ENCODE data around the gene MTHFR. TPM values are rescaled to one million over a fixed set of nuclear protein-coding genes. Genes with fewer than 3 reads are reported as not detected.
A peak's percentile ranks its signal among the peaks of the same experiment; 100 is the strongest.

The MTHFR gene
- total RNA-seq, 1 donor: 32.6 TPM

DNA sequence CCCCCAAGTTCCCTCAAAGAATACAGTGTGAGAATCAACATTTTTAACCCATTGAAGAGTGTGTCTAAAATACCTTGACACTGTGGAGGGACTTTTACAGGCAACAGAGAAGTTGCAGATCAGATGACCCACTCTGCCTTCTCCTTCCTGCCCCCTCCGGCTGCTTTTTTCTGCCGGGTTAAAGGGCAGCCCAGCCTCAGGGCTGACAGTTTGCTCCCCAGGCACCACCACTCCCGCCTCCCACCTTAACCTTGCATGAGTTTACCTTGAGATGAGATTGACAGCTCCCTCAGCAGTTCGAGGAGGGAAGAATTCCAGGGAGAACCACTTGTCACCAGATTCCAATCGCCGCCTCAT, 3.2 kb downstream of the MTHFR start:
- Histone ChIP-seq H3K9me3 (ENCODE audit: low read depth, low read length) (no peaks in the 10 kb centered on the region), H3K4me2 (ENCODE audit: insufficient read depth, low read length) (peak overlapping the region; percentile 98), H3K4me3 (ENCODE audit: insufficient read depth, low read length) (peak overlapping the region; percentile 77), H3K27ac (ENCODE audit: low read depth, low read length) (peak overlapping the region; percentile 26), H4K20me1 (ENCODE audit: insufficient read depth, low read length) (peaks cover 5% of the 10 kb centered on the region), H3K79me2 (ENCODE audit: insufficient read depth, low read length) (peaks cover 38% of the 10 kb centered on the region), H2AFZ (ENCODE audit: low read length) (peak overlapping the region; percentile 89), H3K36me3 (ENCODE audit: insufficient read depth, low read length) (peaks cover 12% of the 10 kb centered on the region), H3K27me3 (ENCODE audit: insufficient read depth, low read length) (no peaks in the 10 kb centered on the region), H3K4me1 (ENCODE audit: insufficient read depth, low read length) (peaks cover 45% of the 10 kb centered on the region)
- DNase-seq (ENCODE audit: insufficient read length, low spot score, missing footprints): no peak
- TF ChIP-seq, protein P1, sequence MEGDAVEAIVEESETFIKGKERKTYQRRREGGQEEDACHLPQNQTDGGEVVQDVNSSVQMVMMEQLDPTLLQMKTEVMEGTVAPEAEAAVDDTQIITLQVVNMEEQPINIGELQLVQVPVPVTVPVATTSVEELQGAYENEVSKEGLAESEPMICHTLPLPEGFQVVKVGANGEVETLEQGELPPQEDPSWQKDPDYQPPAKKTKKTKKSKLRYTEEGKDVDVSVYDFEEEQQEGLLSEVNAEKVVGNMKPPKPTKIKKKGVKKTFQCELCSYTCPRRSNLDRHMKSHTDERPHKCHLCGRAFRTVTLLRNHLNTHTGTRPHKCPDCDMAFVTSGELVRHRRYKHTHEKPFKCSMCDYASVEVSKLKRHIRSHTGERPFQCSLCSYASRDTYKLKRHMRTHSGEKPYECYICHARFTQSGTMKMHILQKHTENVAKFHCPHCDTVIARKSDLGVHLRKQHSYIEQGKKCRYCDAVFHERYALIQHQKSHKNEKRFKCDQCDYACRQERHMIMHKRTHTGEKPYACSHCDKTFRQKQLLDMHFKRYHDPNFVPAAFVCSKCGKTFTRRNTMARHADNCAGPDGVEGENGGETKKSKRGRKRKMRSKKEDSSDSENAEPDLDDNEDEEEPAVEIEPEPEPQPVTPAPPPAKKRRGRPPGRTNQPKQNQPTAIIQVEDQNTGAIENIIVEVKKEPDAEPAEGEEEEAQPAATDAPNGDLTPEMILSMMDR (IDR thresholded peaks at IDR 0.05; ENCODE audit: extremely low read depth, low read depth, low read length): no peak

DNA sequence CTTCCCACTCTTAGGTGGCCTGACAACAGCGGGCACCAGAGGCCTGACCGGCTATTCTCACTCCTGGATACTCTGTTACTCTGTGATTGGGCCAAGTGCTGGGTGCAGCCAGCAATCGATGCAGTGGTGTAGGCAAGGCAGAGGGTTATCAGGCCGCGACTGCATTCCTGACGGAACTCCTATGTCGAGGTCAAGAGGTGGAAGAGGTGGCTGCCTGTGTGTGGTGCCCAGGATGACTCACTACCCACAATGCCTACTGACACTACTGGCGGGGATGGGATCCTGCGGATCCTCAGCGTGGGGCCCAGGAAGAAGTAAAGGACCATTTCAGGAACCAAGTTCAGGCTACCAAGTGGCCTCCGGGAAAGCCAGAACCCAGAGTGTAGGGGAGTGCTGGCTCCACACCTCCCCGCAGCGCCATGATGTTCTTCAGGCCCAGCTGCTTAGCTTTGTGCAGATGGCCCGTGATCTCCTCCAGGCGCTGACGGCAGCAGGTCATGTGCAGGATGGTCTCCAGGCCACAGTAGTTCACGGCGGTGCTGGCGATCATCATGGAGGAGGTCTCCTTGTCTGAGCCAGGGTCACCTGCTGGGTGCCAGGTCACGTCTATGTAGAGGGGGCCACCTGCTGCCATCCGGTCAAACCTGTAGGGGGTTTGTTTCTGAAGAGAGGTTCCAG, 4.9 kb downstream of the MTHFR start:
- Histone ChIP-seq H3K79me2 (ENCODE audit: insufficient read depth, low read length) (peaks cover 21% of the 10 kb centered on the region), H3K4me3 (ENCODE audit: insufficient read depth, low read length) (no peak overlapping the region), H3K9me3 (ENCODE audit: low read depth, low read length) (no peaks in the 10 kb centered on the region), H3K4me1 (ENCODE audit: insufficient read depth, low read length) (peaks cover 41% of the 10 kb centered on the region), H3K27me3 (ENCODE audit: insufficient read depth, low read length) (no peaks in the 10 kb centered on the region), H2AFZ (ENCODE audit: low read length) (no peak overlapping the region), H3K36me3 (ENCODE audit: insufficient read depth, low read length) (peaks cover 13% of the 10 kb centered on the region), H3K27ac (ENCODE audit: low read depth, low read length) (no peak overlapping the region), H3K4me2 (ENCODE audit: insufficient read depth, low read length) (no peak overlapping the region), H4K20me1 (ENCODE audit: insufficient read depth, low read length) (peaks cover 5% of the 10 kb centered on the region)
- no peak for DNase-seq (ENCODE audit: insufficient read length, low spot score, missing footprints)
- TF ChIP-seq, protein P1 (IDR thresholded peaks at IDR 0.05; ENCODE audit: extremely low read depth, low read depth, low read length): no peak

DNA sequence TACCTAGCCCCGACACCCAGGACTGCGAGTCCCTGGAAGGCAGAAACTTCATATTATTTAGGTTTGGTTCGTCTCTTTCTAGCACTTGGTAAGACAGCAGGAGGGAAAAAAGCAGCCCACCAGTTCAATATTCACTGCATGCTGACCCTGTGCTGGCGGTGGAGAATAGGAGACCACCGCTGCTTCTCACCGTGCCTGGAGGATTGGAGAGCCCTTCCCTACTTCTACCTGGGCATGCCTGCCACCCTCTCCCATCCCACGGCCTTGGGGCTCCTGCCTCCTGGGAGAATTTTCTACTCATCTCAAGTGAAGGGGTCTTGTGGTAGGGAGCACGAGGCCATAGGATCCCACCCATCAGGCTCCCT, 5.4 kb downstream of the MTHFR start:
- Histone ChIP-seq H3K9me3 (ENCODE audit: low read depth, low read length) (no peaks in the 10 kb centered on the region), H4K20me1 (ENCODE audit: insufficient read depth, low read length) (peaks cover 5% of the 10 kb centered on the region), H3K27me3 (ENCODE audit: insufficient read depth, low read length) (no peaks in the 10 kb centered on the region), H3K4me2 (ENCODE audit: insufficient read depth, low read length) (no peak overlapping the region), H3K4me3 (ENCODE audit: insufficient read depth, low read length) (no peak overlapping the region), H2AFZ (ENCODE audit: low read length) (no peak overlapping the region), H3K4me1 (ENCODE audit: insufficient read depth, low read length) (peaks cover 42% of the 10 kb centered on the region), H3K36me3 (ENCODE audit: insufficient read depth, low read length) (peaks cover 18% of the 10 kb centered on the region), H3K27ac (ENCODE audit: low read depth, low read length) (no peak overlapping the region), H3K79me2 (ENCODE audit: insufficient read depth, low read length) (peaks cover 20% of the 10 kb centered on the region)
- TF ChIP-seq, protein P1 (IDR thresholded peaks at IDR 0.05; ENCODE audit: extremely low read depth, low read depth, low read length): no peak
- DNase-seq (ENCODE audit: insufficient read length, low spot score, missing footprints): no peak

DNA sequence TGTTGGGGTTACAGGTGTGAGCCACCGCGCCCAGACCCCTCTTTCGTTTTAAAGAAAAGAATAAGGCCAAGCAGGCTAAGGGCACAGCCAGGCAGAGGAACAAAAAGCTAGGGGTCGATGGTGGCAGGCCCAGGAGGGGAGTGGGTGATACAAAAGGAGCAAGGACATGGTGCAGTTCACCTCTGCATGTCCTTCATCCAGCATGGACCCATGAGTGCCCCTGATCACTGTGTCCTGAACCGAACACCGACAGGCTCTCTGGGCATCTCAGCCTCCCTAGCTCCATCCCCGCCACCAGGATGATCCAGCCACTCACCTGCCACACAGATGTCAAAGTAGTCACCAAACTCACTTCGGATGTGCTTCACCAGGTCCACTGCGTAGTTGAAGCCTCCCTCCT, 5.9 kb downstream of the MTHFR start:
- no peaks in the 10 kb centered on the region for H3K27me3 ChIP-seq (ENCODE audit: insufficient read depth, low read length)
- no peak overlapping the region for H3K4me2 ChIP-seq (ENCODE audit: insufficient read depth, low read length)
- TF ChIP-seq, protein P1 (IDR thresholded peaks at IDR 0.05; ENCODE audit: extremely low read depth, low read depth, low read length): no peak

More for the DNA sequence above, 5.9 kb downstream of the MTHFR start:
- Histone ChIP-seq H3K36me3 (ENCODE audit: insufficient read depth, low read length) (peaks cover 23% of the 10 kb centered on the region), H2AFZ (ENCODE audit: low read length) (no peak overlapping the region), H4K20me1 (ENCODE audit: insufficient read depth, low read length) (peaks cover 5% of the 10 kb centered on the region), H3K9me3 (ENCODE audit: low read depth, low read length) (no peaks in the 10 kb centered on the region), H3K27ac (ENCODE audit: low read depth, low read length) (no peak overlapping the region), H3K4me1 (ENCODE audit: insufficient read depth, low read length) (peaks cover 39% of the 10 kb centered on the region), H3K4me3 (ENCODE audit: insufficient read depth, low read length) (no peak overlapping the region), H3K79me2 (ENCODE audit: insufficient read depth, low read length) (peaks cover 15% of the 10 kb centered on the region)
- DNase-seq (ENCODE audit: insufficient read length, low spot score, missing footprints): no peak
